ENCODE results near the gene PITRM1.
A peak's percentile ranks its signal among the peaks of the same experiment; 100 is the strongest.

Gene PITRM1

DNA sequence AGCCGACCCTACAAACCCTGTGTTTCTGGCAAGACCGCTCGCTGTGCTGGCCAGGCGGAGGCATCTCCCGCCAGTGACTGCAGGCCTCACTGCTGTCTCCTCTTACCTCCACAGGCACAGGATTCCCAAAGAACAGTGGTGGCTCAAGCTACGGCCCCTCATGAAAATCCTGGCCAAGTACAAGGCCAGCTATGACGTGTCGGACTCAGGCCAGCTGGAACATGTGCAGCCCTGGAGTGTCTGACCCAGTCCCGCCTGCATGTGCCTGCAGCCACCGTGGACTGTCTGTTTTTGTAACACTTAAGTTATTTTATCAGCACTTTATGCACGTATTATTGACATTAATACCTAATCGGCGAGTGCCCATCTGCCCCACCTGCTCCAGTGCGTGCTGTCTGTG lies 36.2 kb downstream of the PITRM1 start:
- TF ChIP-seq CTCF (conservative IDR thresholded peaks at IDR 0.05): no peak
- H3K27ac ChIP-seq: peak overlapping the region; percentile 52

- no peak for TF ChIP-seq CTCF (conservative IDR thresholded peaks at IDR 0.05)
- H3K27ac ChIP-seq: peak overlapping the region; percentile 52; the same call in 1 of the 2 replicates
Measured at GRCh38 chr10:3135006-3135405, 37.6 kb downstream of the PITRM1 start.

GRCh38 chr10:3133948-3134347 lies 38.6 kb downstream of the PITRM1 start:
- TF ChIP-seq CTCF (conservative IDR thresholded peaks at IDR 0.05): no peak
- no peak overlapping the region for H3K27ac ChIP-seq

GRCh38 chr10:3132036-3133025 lies 40.3 kb downstream of the PITRM1 start:
- peak overlapping the region; percentile 64 for H3K27ac ChIP-seq
- TF ChIP-seq CTCF (conservative IDR thresholded peaks at IDR 0.05): no peak

DNA sequence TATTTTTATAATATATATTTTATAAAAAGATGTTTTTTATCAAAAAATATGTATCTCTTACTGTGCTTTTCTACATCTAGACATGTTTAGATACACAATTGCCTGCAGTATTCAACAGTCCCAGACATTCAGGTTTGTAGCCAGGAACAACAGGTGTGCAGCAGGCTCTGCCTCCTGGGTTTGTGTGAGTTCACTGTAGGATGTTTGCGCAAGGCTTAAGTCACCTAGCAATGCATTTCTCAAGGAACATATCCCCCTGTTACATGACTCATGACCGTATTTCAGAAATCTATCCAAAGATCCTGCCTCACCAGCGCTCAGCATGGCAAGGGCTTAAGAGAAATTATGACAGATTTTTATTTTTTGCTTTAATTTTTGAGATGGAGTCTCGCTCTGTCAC lies 41.5 kb downstream of the PITRM1 start:
- H3K27ac ChIP-seq: peak overlapping the region; percentile 64
- TF ChIP-seq CTCF (conservative IDR thresholded peaks at IDR 0.05): no peak

DNA sequence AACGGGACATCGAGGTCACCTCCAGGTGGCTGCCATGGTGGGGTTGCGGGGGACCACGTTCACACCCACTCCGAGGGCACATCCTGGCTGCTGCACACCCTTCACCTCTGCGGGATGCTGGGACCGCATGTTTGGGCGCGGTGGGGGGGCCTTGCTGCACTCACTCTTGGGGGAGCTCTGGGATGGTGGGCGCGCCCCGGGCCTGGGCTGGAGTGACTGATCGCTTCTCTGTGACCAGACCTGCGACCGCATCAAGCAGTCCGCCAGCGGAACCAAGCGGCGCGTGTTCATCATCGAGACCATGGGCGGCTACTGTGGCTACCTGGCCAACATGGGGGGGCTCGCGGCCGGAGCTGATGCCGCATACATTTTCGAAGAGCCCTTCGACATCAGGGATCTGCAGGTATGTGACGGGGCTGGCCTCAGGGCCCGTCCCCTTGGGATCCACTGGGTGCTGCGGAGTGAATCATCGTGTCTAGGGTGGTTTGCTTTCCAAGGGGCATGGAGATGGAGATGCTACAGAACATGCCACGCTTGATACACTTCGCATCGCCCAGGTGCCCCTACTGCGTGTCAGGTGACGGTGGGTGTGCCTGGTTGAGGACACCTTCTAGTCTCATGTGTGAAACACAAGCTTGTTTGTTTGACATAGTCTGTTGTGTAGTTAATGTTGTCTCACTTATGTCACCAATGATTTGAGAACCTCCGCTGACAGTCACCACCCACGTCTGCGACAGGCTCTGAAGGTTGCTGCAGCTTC lies 42.8 kb downstream of the PITRM1 start:
- H3K27ac ChIP-seq: peak overlapping the region; percentile 64
- TF ChIP-seq CTCF (conservative IDR thresholded peaks at IDR 0.05): no peak

All from VCaP (cell line).